Measurements from ENCODE around the gene ATOH8.

- TF ChIP-seq CTCF (IDR thresholded peaks at IDR 0.05) (peak; percentile 27), EZH2 (IDR thresholded peaks at IDR 0.05; ENCODE audit: borderline replicate concordance, insufficient read depth, low read depth, low read length, poor library complexity, severe bottlenecking) (no peak)
These were observed 713 bp downstream of the ATOH8 start for GRCh38 chr2:85754313-85755095.
